ENCODE measurements around the gene DUSP2. TPM values are rescaled to one million over a fixed set of nuclear protein-coding genes. Genes with fewer than 3 reads are reported as not detected.
A peak's percentile ranks its signal among the peaks of the same experiment; 100 is the strongest.

The DUSP2 gene
- total and polyA plus RNA-seq, 11 donors: 0.56 to 23.1 (median 2.7) TPM

- no peaks in the 10 kb centered on the region for H3K9me3 ChIP-seq
- intact Hi-C loops (cut with DNase I): loop anchor here in 9 of 10 donors (5.0 to 10.0 kb wide), 9 partner anchors 36 to 371 kb away; partner anchors contain the start of genes NEURL3 (in 7 of the 9), CIAO1 (in 2 of the 9) and TMEM127 (in 2 of the 9)
- 72 to 88% (median 82%) methylated on average over 8 of the region's 8 CpGs for whole genome bisulfite sequencing, 4 donors
- ATAC-seq (no peak), DNase-seq (peak in 1 of 5 donors; percentile 37)
- no peak for TF ChIP-seq POLR2A (IDR thresholded peaks at IDR 0.05)
- no peak for TF ChIP-seq CTCF (IDR thresholded peaks at IDR 0.05)
- peaks cover 0 to 9% (median 0%) of the 10 kb centered on the region in 9 donors for H3K27me3 ChIP-seq
- H3K27ac ChIP-seq: no peak overlapping the region
- no peaks in the 10 kb centered on the region for H3K4me1 ChIP-seq
- H3K36me3 ChIP-seq: no peaks in the 10 kb centered on the region
- no peak overlapping the region for H3K4me3 ChIP-seq
These were observed 9.0 kb downstream of the DUSP2 start for GRCh38 chr2:96136129-96136720.

- ATAC-seq (no peak), DNase-seq (peak in 1 of 5 donors; percentile 21)
- H3K27ac ChIP-seq: no peak overlapping the region
- no peaks in the 10 kb centered on the region for H3K36me3 ChIP-seq
- WGBS, 4 donors: 82 to 90% (median 84%) methylated on average over 5 of the region's 5 CpGs
- no peak for TF ChIP-seq POLR2A (IDR thresholded peaks at IDR 0.05)
- no peak overlapping the region for H3K4me3 ChIP-seq
- H3K27me3 ChIP-seq: peaks cover 0 to 9% (median 0%) of the 10 kb centered on the region in 9 donors
- intact Hi-C loops (cut with DNase I): loop anchor here in 9 of 10 donors (5.0 to 10.0 kb wide), 9 partner anchors 37 to 372 kb away; partner anchors contain the start of genes NEURL3 (in 7 of the 9), CIAO1 (in 2 of the 9) and TMEM127 (in 2 of the 9)
- H3K9me3 ChIP-seq: no peaks in the 10 kb centered on the region
- no peaks in the 10 kb centered on the region for H3K4me1 ChIP-seq
These were observed 9.6 kb downstream of the DUSP2 start for GRCh38 chr2:96135621-96136020.

- no peaks in the 10 kb centered on the region for H3K4me1 ChIP-seq
- ATAC-seq (no peak), DNase-seq (no peak)
- TF ChIP-seq POLR2A (IDR thresholded peaks at IDR 0.05): no peak
- TF ChIP-seq CTCF (IDR thresholded peaks at IDR 0.05): no peak
- 74 to 80% (median 77%) methylated on average over 9 of the region's 9 CpGs for WGBS, 4 donors
- peaks cover 0 to 9% (median 0%) of the 10 kb centered on the region in 9 donors for H3K27me3 ChIP-seq
- no peaks in the 10 kb centered on the region for H3K36me3 ChIP-seq
- H3K9me3 ChIP-seq: no peaks in the 10 kb centered on the region
- H3K4me3 ChIP-seq: no peak overlapping the region
- H3K27ac ChIP-seq: no peak overlapping the region
- intact Hi-C loops (cut with DNase I): loop anchor here in 9 of 10 donors (5.0 to 10.0 kb wide), 9 partner anchors 37 to 372 kb away; partner anchors contain the start of genes NEURL3 (in 7 of the 9), CIAO1 (in 2 of the 9) and TMEM127 (in 2 of the 9)
These were observed 10.1 kb downstream of the DUSP2 start for GRCh38 chr2:96135171-96135570.

DNA sequence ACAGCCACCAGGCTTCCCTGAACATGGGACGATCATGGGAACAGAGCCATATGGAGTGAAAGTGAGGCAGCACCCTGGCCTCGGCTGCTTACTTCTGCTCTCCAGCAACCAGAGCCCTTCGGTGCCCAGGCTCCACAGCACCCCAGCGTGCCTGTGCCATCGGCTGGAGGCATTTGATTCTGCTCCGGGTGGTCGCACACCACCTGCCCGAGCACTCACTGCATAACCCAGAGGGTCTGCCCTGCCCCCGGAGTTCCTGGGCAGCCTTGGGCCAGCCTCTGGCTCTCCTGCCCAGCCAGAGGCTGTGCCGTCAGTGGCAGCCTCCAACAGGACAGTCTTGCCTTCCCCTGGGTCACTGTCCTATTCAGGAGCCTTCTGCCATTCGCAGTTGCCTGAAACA lies 10.8 kb downstream of the DUSP2 start:
- no peaks in the 10 kb centered on the region for H3K36me3 ChIP-seq
- no peak overlapping the region for H3K27ac ChIP-seq
- peaks cover 0 to 9% (median 0%) of the 10 kb centered on the region in 9 donors for H3K27me3 ChIP-seq
- ATAC-seq (no peak), DNase-seq (no peak)
- no peaks in the 10 kb centered on the region for H3K9me3 ChIP-seq
- no peak overlapping the region for H3K4me3 ChIP-seq
- no peaks in the 10 kb centered on the region for H3K4me1 ChIP-seq
- 85 to 96% (median 88%) methylated on average over 6 to 11 of the region's 11 CpGs for WGBS, 4 donors
- TF ChIP-seq CTCF (IDR thresholded peaks at IDR 0.05) (no peak), POLR2A (IDR thresholded peaks at IDR 0.05) (no peak)
- intact Hi-C loops (cut with DNase I): loop anchor here in 5 of 10 donors (10.0 kb wide), 3 partner anchors 130 to 370 kb away; partner anchors contain the start of genes NEURL3 (in 4 of the 5), CIAO1 (in 1 of the 5) and TMEM127 (in 1 of the 5)

All from heart left ventricle (tissue), 16 donors.